ACC112 (cell line): Measurements from ENCODE around the gene OXA1L.
"Not testable (repeated sequence)": the region's sequence is repeated elsewhere in the genome, so short reads cannot be mapped to it uniquely, and the experiment has no call there.

ENCODE experiments used
- H2AFZ ChIP-seq: fragments of 200-600 bp; sonication (generic); one replicate; pipeline ENCODE4 v1.6.0; 2017; ENCODE audit warnings: antibody characterized with exemption, low read length; ENCODE audit not compliant: unreplicated experiment
- H3K27ac ChIP-seq: fragments of 200-600 bp; sonication (generic); 2 replicates; pipeline ENCODE4 v1.5.1; 2014; ENCODE audit warnings: low read depth, mild to moderate bottlenecking, antibody characterized with exemption, low read length, moderate library complexity
- H3K27me3 ChIP-seq: fragments of 200-600 bp; sonication (generic); 2 replicates; pipeline ENCODE4 v1.6.1; 2014; ENCODE audit warnings: mild to moderate bottlenecking, antibody characterized with exemption, low read length, moderate library complexity, mixed read lengths; ENCODE audit not compliant: insufficient read depth
- H3K36me3 ChIP-seq: fragments of 200-600 bp; sonication (generic); 2 replicates; pipeline ENCODE4 v1.6.1; 2016; ENCODE audit warnings: mild to moderate bottlenecking, antibody characterized with exemption, low read length, moderate library complexity, mixed read lengths; ENCODE audit not compliant: insufficient read depth
- H3K4me1 ChIP-seq: fragments of 200-600 bp; sonication (generic); one replicate; pipeline ENCODE4 v1.6.1; 2016; ENCODE audit warnings: low read length, mixed read lengths; ENCODE audit not compliant: insufficient read depth, unreplicated experiment, control insufficient read depth
- H3K4me3 ChIP-seq: fragments of 200-600 bp; sonication (generic); 2 replicates; pipeline ENCODE4 v1.5.1; 2014; ENCODE audit warnings: mild to moderate bottlenecking, low read depth, low read length
- H3K79me2 ChIP-seq: fragments of 200-600 bp; sonication (generic); one replicate; pipeline ENCODE4 v1.6.0; 2016; ENCODE audit warnings: low read length; ENCODE audit not compliant: control insufficient read depth, unreplicated experiment, insufficient read depth

The OXA1L gene

DNA sequence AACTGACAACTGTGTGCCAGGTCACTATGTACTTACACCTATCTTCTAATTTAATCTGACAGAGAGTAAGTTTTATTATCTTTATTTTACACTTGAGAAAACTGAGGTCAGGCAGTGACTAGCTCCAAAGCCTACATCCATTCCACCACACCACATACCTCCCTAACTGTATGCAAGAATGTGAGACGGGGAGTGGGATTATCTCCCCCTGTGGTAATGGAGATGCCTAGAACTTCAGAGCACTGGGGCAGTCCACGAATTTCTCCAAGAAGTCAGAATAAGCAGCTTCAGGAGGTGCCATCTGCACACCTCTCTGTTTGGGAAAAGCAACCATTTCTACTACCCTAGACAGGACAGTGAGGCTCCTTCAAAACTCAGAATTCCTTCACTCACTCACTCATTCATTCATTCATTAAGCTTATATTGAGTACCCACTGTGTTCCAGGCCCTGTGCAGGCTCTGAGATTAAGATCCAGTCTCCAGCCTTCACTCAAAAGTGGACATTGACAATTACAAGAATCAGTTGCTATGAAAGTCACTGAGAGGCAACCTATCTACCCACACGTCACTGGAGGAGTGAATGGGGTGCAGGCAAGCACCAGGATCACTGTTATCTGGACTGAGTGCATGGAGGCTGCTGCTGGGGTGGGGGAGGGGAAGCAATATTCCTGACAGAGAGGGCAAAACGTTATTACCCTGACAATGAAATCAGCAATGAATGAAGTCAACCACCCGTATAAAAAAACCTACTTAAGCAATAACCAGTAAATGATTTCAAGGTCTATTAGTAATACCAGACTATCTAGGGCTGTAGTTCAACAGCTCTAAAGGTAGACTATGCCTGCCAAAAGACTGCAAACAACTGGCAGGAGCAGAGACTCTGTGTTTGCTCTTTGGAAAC, 30.8 kb downstream of the OXA1L start:
- Histone ChIP-seq H3K4me3 (no peak overlapping the region), H3K4me1 (no peaks in the 10 kb centered on the region), H3K27ac (no peak overlapping the region), H3K79me2 (no peaks in the 10 kb centered on the region), H2AFZ (no peak overlapping the region), H3K27me3 (peaks cover 18% of the 10 kb centered on the region), H3K36me3 (no peaks in the 10 kb centered on the region)

DNA sequence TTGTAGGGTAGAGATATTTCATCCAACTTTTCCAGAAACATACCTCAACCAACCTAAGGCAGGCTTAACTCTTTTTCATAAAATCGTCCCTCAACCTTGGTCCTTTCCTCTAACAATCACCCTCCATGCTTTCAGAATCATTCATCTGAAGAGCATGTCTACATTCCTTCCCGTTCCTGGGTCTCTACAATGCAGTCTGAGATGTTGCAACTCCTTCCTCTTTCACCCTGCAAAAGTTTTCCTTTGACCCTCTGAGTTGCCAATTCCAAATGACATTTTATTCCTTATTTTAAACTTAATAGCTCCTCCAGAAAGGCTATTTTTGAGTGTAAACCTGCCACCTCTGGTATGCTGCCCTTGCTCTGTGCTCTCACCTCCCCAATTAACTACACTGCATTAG, 32.0 kb downstream of the OXA1L start:
- no peaks in the 10 kb centered on the region for H3K79me2 ChIP-seq

GRCh38 chr14:22800346-22800745, 33.9 kb downstream of the OXA1L start:
- no peak overlapping the region for H3K4me3 ChIP-seq
- H3K27ac ChIP-seq = no peak overlapping the region

More for the DNA sequence above, 32.0 kb downstream of the OXA1L start:
- no peak overlapping the region for H3K27ac ChIP-seq
- H3K27me3 ChIP-seq = peaks cover 18% of the 10 kb centered on the region
- H3K4me3 ChIP-seq = no peak overlapping the region
- H2AFZ ChIP-seq = no peak overlapping the region
- no peaks in the 10 kb centered on the region for H3K4me1 ChIP-seq
- no peaks in the 10 kb centered on the region for H3K36me3 ChIP-seq

GRCh38 chr14:22801716-22802115, 35.2 kb downstream of the OXA1L start:
- Histone ChIP-seq H3K27ac (no peak overlapping the region), H3K27me3 (peaks cover 7% of the 10 kb centered on the region), H3K36me3 (no peaks in the 10 kb centered on the region), H2AFZ (no peak overlapping the region), H3K4me3 (no peak overlapping the region), H3K4me1 (no peaks in the 10 kb centered on the region), H3K79me2 (no peaks in the 10 kb centered on the region)

More at GRCh38 chr14:22800346-22800745, 33.9 kb downstream of the OXA1L start:
- Histone ChIP-seq H3K4me1 (no peaks in the 10 kb centered on the region), H3K36me3 (no peaks in the 10 kb centered on the region), H3K27me3 (peaks cover 18% of the 10 kb centered on the region), H2AFZ (no peak overlapping the region), H3K79me2 (no peaks in the 10 kb centered on the region)

DNA sequence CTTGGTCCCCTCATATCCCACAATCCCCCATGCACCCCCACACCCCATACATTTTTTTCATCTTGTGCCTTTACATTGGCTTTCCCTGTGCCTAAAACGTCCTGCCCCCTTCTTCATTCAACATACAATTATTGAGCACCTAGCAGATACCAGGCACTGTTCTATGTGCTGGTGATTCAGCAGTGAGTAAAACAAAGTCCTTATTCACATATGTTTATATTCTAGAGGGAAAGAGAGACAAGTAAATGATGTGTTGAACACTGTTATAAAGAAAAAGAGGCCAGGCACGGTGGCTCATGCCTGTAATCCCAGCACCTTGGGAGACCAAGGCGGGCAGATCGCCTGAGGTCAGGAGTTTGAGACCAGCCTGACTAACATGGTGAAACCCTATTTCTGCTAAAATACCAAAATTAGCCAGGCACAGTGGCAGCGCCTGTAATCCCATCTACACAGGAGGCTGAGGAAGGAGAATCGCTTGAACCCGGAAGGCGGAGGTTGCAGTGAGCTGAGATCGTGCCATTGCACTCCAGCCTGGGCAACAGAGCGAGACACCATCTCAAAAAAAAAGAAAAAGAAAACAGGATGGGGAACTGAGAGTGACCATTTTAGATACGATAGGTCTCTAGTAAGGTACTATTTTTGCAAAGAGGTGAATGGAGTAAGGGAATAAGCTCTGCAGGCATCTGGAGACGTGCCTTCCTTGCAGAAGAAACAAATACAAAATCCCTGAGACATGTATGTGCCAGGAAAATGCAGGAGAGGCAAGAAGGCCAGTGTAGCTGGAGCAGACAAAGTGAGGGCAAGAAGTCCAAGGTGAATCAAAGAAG, 36.6 kb downstream of the OXA1L start:
- H3K27me3 ChIP-seq = peaks cover 6% of the 10 kb centered on the region; the same call in 1 of the 2 replicates
- H3K4me1 ChIP-seq = no peaks in the 10 kb centered on the region
- H2AFZ ChIP-seq = no peak overlapping the region
- no peaks in the 10 kb centered on the region for H3K36me3 ChIP-seq
- no peaks in the 10 kb centered on the region for H3K79me2 ChIP-seq
- no peak overlapping the region for H3K27ac ChIP-seq
- H3K4me3 ChIP-seq = no peak overlapping the region

GRCh38 chr14:22803687-22803974, 37.1 kb downstream of the OXA1L start:
- no peak overlapping the region for H3K4me3 ChIP-seq
- no peak overlapping the region for H3K27ac ChIP-seq
- H3K4me1 ChIP-seq = no peaks in the 10 kb centered on the region
- H3K27me3 ChIP-seq = peaks cover 6% of the 10 kb centered on the region; the same call in 1 of the 2 replicates
- no peaks in the 10 kb centered on the region for H3K79me2 ChIP-seq
- H3K36me3 ChIP-seq = no peaks in the 10 kb centered on the region
- H2AFZ ChIP-seq = no peak overlapping the region

DNA sequence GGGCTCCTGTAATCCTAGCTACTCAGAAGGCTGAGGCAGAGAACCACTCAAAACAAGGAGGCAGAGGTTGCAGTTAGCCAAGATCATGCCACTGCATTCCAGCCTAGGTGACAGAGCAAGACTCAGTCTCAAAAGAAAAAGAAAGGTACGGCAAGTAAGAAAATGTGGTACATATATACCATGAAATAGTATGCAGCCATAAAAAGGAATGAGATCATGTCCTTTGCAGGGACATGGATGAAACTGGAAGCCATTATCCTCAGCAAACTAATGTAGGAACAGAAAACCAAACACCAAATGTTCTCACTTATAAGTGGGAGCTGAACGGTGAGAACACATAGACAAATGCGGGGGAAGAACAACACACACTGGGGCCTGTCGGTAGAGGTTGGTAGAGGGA, 38.7 kb downstream of the OXA1L start:
- H3K4me1 ChIP-seq, H3K27ac ChIP-seq: not testable (repeated sequence)

DNA sequence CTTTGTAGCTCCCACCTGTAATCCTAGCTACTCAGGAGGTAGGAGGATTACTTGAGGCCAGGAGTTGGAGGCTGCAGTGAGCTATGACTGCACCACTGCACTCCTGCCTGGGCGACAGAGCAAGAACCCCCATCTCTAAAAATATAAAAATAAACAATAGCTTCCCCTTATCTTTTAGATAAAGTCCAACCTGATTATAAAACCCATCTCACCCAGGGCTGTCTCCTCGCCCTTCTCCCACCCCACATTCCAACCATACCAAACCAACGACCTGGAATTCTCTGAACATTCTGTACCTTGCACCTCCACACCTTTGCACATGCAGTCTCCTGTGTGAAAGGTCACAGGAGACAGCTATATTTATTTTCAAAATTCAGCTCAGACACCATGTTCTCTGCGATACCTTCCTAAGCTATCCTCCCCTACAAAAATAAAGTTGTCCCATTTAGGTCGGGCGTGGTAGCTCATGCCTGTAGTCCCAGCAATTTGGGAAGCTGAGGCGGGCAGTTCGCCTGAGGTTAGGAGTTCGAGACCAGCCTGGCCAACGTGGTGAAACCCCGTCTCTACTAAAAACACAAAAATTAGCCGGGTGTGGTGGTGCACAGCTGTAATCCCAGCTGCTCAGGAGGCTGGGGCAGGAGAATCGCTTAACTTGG, 41.1 kb downstream of the OXA1L start:
- Histone ChIP-seq H3K27ac (no peak overlapping the region), H2AFZ (no peak overlapping the region), H3K79me2 (no peaks in the 10 kb centered on the region)

More for the DNA sequence above, 38.7 kb downstream of the OXA1L start:
- H3K79me2 ChIP-seq, H3K27me3 ChIP-seq, H2AFZ ChIP-seq, H3K4me3 ChIP-seq, H3K36me3 ChIP-seq: not testable (repeated sequence)

GRCh38 chr14:22808388-22809209, 42.1 kb downstream of the OXA1L start:
- Histone ChIP-seq H2AFZ (no peak overlapping the region), H3K4me1 (no peaks in the 10 kb centered on the region), H3K4me3 (no peak overlapping the region), H3K79me2 (no peaks in the 10 kb centered on the region), H3K27ac (no peak overlapping the region), H3K27me3 (no peaks in the 10 kb centered on the region), H3K36me3 (no peaks in the 10 kb centered on the region)

More for the DNA sequence above, 41.1 kb downstream of the OXA1L start:
- H3K4me3 ChIP-seq = no peak overlapping the region
- no peaks in the 10 kb centered on the region for H3K4me1 ChIP-seq
- no peaks in the 10 kb centered on the region for H3K36me3 ChIP-seq
- no peaks in the 10 kb centered on the region for H3K27me3 ChIP-seq

DNA sequence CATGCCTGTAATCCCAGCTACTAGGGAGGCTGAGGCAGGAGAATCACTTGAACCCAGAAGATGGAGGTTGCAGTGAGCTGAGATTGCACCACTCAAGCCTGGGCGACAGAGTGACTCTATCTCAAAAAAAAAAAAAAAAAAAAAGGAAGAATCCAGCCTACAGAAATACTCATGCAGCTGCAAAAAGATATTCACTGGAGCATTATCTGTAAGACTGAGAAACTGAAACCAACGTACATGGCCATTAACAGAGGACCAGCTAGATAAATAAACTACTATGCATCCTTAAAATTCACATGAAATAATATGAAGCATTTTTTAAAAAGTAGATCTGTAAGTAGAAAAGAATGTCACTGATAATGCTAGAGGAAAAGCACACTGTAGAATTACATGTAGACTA, 45.2 kb downstream of the OXA1L start:
- H3K27me3 ChIP-seq = no peaks in the 10 kb centered on the region
- H3K4me3 ChIP-seq = no peak overlapping the region
- H3K79me2 ChIP-seq = no peaks in the 10 kb centered on the region
- no peaks in the 10 kb centered on the region for H3K36me3 ChIP-seq
- no peak overlapping the region for H2AFZ ChIP-seq
- no peak overlapping the region for H3K27ac ChIP-seq
- peaks cover 8% of the 10 kb centered on the region for H3K4me1 ChIP-seq
